Panc1 (cell line): ENCODE data around the gene PSMD4. TPM values are rescaled to one million over a fixed set of nuclear protein-coding genes. Genes with fewer than 3 reads are reported as not detected.

ENCODE experiments used
- ATAC-seq: fragments of 200-7000 bp; cut with Tn5 transposase; 2 replicates; pipeline ENCODE4 v1.9.1; 2020; ENCODE audit warnings: mild to moderate bottlenecking, moderate library complexity
- BruUV-seq: library from RNA; stranded (reverse); fragments of 400-500 nt; replicated peaks from 2 replicates; lab custom pipeline; 2021; lab: Mats Ljungman, UMichigan
- CTCF ChIA-PET: fragments of 300-600 bp; sonication (Branson Sonifier 250); formaldehyde crosslinking; loops from one replicate; lab custom pipeline; 2022; ENCODE audit warnings: antibody characterized with exemption; lab: Charles Lee
- POLR2A ChIA-PET: fragments of 300-600 bp; sonication (Branson Sonifier 250); formaldehyde crosslinking; loops from one replicate; lab custom pipeline; 2022; ENCODE audit warnings: antibody characterized with exemption; lab: Charles Lee
- DNase-seq: peaks from one replicate; pipeline ENCODE4 v3.0.0-alpha.2; 2010; ENCODE audit warnings: low read depth, low spot score
- H3K27ac ChIP-seq: 2 replicates; pipeline ENCODE4 v1.5.1; 2011; ENCODE audit warnings: mild to moderate bottlenecking, low read length, inconsistent platforms
- H3K27me3 ChIP-seq: fragments of 200-500 bp; sonication (Bioruptor generic); 2 replicates; pipeline ENCODE4 v1.6.0; 2014; ENCODE audit warnings: low read length, inconsistent platforms; ENCODE audit not compliant: control insufficient read depth, insufficient read depth
- H3K36me3 ChIP-seq: fragments of 200-500 bp; sonication (Bioruptor generic); 2 replicates; pipeline ENCODE4 v1.5.1; 2014; ENCODE audit warnings: inconsistent platforms, mild to moderate bottlenecking, low read length, moderate library complexity; ENCODE audit not compliant: control insufficient read depth, insufficient read depth
- H3K4me1 ChIP-seq: 2 replicates; pipeline ENCODE4 v1.5.1; 2011; ENCODE audit warnings: inconsistent platforms, mild to moderate bottlenecking, low read length, moderate library complexity; ENCODE audit not compliant: control insufficient read depth, insufficient read depth
- H3K4me3 ChIP-seq, 2 experiments: 2 replicates each; pipeline ENCODE4 v1.5.1; 2011 to 2012; ENCODE audit warnings: low read depth in 2 of 2, low read length in 2 of 2, mild to moderate bottlenecking in 2 of 2, inconsistent platforms in 1 of 2, moderate library complexity in 1 of 2
- H3K9me3 ChIP-seq: fragments of 200-500 bp; sonication (Bioruptor generic); 2 replicates; pipeline ENCODE4 v1.5.1; 2014; ENCODE audit warnings: low read depth, mild to moderate bottlenecking, inconsistent platforms, low read length, moderate library complexity; ENCODE audit not compliant: control insufficient read depth, insufficient read depth
- CTCF ChIP-seq: fragments of 450-650 bp; IDR thresholded peaks from 2 replicates; pipeline ENCODE4 v1.5.1; 2017; ENCODE audit warnings: mild to moderate bottlenecking
- POLR2AphosphoS5 ChIP-seq: IDR thresholded peaks from 2 replicates; pipeline ENCODE4 v1.6.1; 2012; ENCODE audit warnings: mild to moderate bottlenecking, low read depth, low read length, moderate library complexity
- REST ChIP-seq, 2 experiments: IDR thresholded peaks; 2 replicates each; pipeline ENCODE4 v1.6.1; 2011 to 2012; ENCODE audit warnings: low read depth in 2 of 2, control low read depth in 1 of 2, low read length in 1 of 2, mild to moderate bottlenecking in 1 of 2, moderate library complexity in 1 of 2; ENCODE audit not compliant: insufficient read depth in 1 of 2
- SIN3A ChIP-seq: IDR thresholded peaks from 2 replicates; pipeline ENCODE4 v1.6.1; 2012; ENCODE audit warnings: low read depth, mild to moderate bottlenecking, low read length, moderate library complexity, borderline replicate concordance; ENCODE audit not compliant: insufficient read depth
- TCF7L2 ChIP-seq: IDR thresholded peaks from 2 replicates; pipeline ENCODE4 v1.6.1; 2011; ENCODE audit warnings: mild to moderate bottlenecking, low read depth, low read length, inconsistent platforms
- in situ Hi-C: cut with HindIII; loops from 2 replicates; pipeline ENCODE4 v1.10.0; 2016; ENCODE audit warnings: low sequenced_read_pairs, low pct_unique_long_range_greater_than_20kb
- intact Hi-C: fragments of 100-400 bp; cut with micrococcal nuclease; formaldehyde crosslinking; loops from one replicate; pipeline ENCODE4 v1.10.0; 2022; ENCODE audit not compliant: unreplicated experiment
- total RNA-seq: library from RNA; stranded (reverse); gene quantifications from one replicate; pipeline ENCODE4 v1.2.1, GENCODE V29; 2021; ENCODE audit not compliant: unreplicated experiment

Gene PSMD4
- total RNA-seq, 1 experiment from 2014 or later = 256 TPM

GRCh38 chr1:151287341-151287699 lies 32.8 kb downstream of the PSMD4 start:
- BruUV-seq = no TSS peak
- no peak overlapping the region for H3K27ac ChIP-seq
- intact Hi-C loops (no loop called here), in situ Hi-C loops (no loop called here)
- CTCF ChIA-PET = no interaction called here
- ATAC-seq = no peak
- H3K27me3 ChIP-seq = no peaks in the 10 kb centered on the region
- no peak overlapping the region for H3K4me3 ChIP-seq
- no peak for DNase-seq
- H3K36me3 ChIP-seq = peaks cover 4% of the 10 kb centered on the region; the same call in 1 of the 2 replicates
- TF ChIP-seq CTCF = no peak
- TF ChIP-seq SIN3A = no peak
- TF ChIP-seq POLR2AphosphoS5 = no peak
- TF ChIP-seq REST (IDR thresholded peaks at IDR 0.05; ENCODE audit: insufficient read depth in 1 of 2, low read depth in 2 of 2, low read length in 1 of 2) = no peak
- no peak for TF ChIP-seq TCF7L2
- H3K4me1 ChIP-seq = peaks cover 13% of the 10 kb centered on the region
- POLR2A ChIA-PET = interaction anchor here (0.6 kb wide), 1 partner anchor 202 kb away, joined by 3 read pairs; no protein-coding TSS in a partner anchor
- no peaks in the 10 kb centered on the region for H3K9me3 ChIP-seq

- no peak for ATAC-seq
- intact Hi-C loops = no loop called here
- Histone ChIP-seq H3K36me3 (no peaks in the 10 kb centered on the region; the same call in none of the 2 replicates), H3K9me3 (no peaks in the 10 kb centered on the region), H3K27ac (no peak overlapping the region), H3K27me3 (no peaks in the 10 kb centered on the region), H3K4me1 (peaks cover 13% of the 10 kb centered on the region), H3K4me3 (no peak overlapping the region)
- no peak for DNase-seq
- in situ Hi-C loops = no loop called here
- BruUV-seq = no TSS peak
- TF ChIP-seq CTCF (no peak), TCF7L2 (no peak), POLR2AphosphoS5 (no peak), REST (IDR thresholded peaks at IDR 0.05; ENCODE audit: insufficient read depth in 1 of 2, low read depth in 2 of 2, low read length in 1 of 2) (no peak), SIN3A (no peak)
- POLR2A ChIA-PET = interaction anchor here (0.6 kb wide), 1 partner anchor 201 kb away, joined by 3 read pairs; no protein-coding TSS in a partner anchor
- CTCF ChIA-PET = interaction anchor here (0.5 kb wide), 1 partner anchor 405 kb away, joined by 3 read pairs; no protein-coding TSS in a partner anchor
These were observed 33.4 kb downstream of the PSMD4 start for GRCh38 chr1:151287767-151288500.
